Tibial nerve (tissue), 4 donors: ENCODE data around the gene FCER2.

Experiments used
- CTCF ChIP-seq, 5 experiments: fragments of 200-600 bp in 3 of 5; fragments of 450-650 bp in 2 of 5; sonication (generic) in 3 of 5; IDR thresholded peaks; one replicate each; pipeline ENCODE4 v1.5.1; 2016 to 2019; ENCODE audit warnings: antibody characterized with exemption in 5 of 5, mild to moderate bottlenecking in 3 of 5, moderate library complexity in 2 of 5
- EP300 ChIP-seq, 2 donors: sonication (generic); formaldehyde crosslinking; IDR thresholded peaks; one replicate each; pipeline ENCODE4 v1.6.1; 2017; ENCODE audit warnings: antibody characterized with exemption in 2 of 2, mild to moderate bottlenecking in 1 of 2
- POLR2A ChIP-seq, 2 donors: fragments of 450-650 bp; IDR thresholded peaks; one replicate each; pipeline ENCODE4 v1.6.1; 2017; ENCODE audit warnings: antibody characterized with exemption in 2 of 2, mild to moderate bottlenecking in 2 of 2, moderate library complexity in 2 of 2

- TF ChIP-seq CTCF (IDR thresholded peaks at IDR 0.05): no peak
- TF ChIP-seq POLR2A (IDR thresholded peaks at IDR 0.05): no peak
- no peak for TF ChIP-seq EP300 (IDR thresholded peaks at IDR 0.05)
These were observed 32.3 kb downstream of the FCER2 start for GRCh38 chr19:7669641-7670040.
